OCI-LY3 (cell line): ENCODE results near the gene FOXK2.

ENCODE experiments used
- CTCF ChIP-seq: fragments of 200-600, 300-600 bp; sonication (generic); IDR thresholded peaks from 2 replicates; pipeline ENCODE4 v1.5.1; 2014; ENCODE audit warnings: antibody characterized with exemption, low read length, low read depth
- EZH2phosphoT487 ChIP-seq: fragments of 200-600 bp; shearing (Covaris generic); IDR thresholded peaks from 2 replicates; pipeline ENCODE4 v1.6.1; 2018; ENCODE audit warnings: antibody characterized with exemption, mixed run types, low read depth

GRCh38 chr17:82582213-82582612 lies 62.7 kb downstream of the FOXK2 start:
- TF ChIP-seq CTCF (no peak), EZH2phosphoT487 (no peak)
